GM12865 (cell line): Measurements from ENCODE around the gene MLH1.
"Not testable (repeated sequence)": the region's sequence is repeated elsewhere in the genome, so short reads cannot be mapped to it uniquely, and the experiment has no call there.

Source experiments
- DNase-seq: peaks from one replicate; pipeline ENCODE4 v3.0.0; 2010; ENCODE audit warnings: low read depth
- H3K4me3 ChIP-seq: 2 replicates; pipeline ENCODE4 v1.5.1; 2011; ENCODE audit warnings: mild to moderate bottlenecking, low read depth, low read length, control low read depth
- TF ChIP-seq, protein P1 (sequence below): IDR thresholded peaks from 2 replicates; pipeline ENCODE4 v1.5.1; 2011; ENCODE audit warnings: low read length, control low read depth, low read depth, inconsistent platforms; ENCODE audit not compliant: insufficient read depth; ENCODE audit errors: missing control alignments

The MLH1 gene

DNA sequence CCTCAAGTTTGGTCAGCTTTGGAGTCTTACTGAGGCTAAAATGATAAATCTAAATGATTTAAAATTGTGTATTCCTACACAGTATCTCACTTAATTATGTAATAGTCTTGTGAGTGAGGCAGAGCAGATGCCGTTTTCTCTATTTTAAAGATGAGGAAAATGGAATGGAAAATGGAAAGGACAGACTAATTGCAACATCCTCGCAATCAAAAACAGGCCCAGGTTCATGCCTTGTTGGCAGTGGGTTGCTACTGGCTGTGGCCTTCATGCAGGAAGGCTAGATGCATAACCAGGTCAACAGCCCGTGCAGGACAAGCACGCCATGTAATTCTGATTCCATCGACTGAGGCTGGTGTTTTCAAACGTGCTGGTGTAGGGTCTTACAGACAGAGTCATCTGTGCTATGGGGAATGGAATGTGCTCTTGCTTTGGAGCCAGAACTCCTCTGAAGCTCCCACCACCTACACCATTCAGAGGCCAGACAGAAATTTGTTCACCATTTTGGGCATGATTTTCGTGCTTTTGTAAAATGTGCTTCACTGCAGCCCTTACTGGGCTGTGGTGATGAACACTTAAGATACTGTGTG, 37.9 kb downstream of the MLH1 start:
- TF ChIP-seq, protein P1, sequence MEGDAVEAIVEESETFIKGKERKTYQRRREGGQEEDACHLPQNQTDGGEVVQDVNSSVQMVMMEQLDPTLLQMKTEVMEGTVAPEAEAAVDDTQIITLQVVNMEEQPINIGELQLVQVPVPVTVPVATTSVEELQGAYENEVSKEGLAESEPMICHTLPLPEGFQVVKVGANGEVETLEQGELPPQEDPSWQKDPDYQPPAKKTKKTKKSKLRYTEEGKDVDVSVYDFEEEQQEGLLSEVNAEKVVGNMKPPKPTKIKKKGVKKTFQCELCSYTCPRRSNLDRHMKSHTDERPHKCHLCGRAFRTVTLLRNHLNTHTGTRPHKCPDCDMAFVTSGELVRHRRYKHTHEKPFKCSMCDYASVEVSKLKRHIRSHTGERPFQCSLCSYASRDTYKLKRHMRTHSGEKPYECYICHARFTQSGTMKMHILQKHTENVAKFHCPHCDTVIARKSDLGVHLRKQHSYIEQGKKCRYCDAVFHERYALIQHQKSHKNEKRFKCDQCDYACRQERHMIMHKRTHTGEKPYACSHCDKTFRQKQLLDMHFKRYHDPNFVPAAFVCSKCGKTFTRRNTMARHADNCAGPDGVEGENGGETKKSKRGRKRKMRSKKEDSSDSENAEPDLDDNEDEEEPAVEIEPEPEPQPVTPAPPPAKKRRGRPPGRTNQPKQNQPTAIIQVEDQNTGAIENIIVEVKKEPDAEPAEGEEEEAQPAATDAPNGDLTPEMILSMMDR: no peak
- no peak overlapping the region for H3K4me3 ChIP-seq
- DNase-seq: no peak

DNA sequence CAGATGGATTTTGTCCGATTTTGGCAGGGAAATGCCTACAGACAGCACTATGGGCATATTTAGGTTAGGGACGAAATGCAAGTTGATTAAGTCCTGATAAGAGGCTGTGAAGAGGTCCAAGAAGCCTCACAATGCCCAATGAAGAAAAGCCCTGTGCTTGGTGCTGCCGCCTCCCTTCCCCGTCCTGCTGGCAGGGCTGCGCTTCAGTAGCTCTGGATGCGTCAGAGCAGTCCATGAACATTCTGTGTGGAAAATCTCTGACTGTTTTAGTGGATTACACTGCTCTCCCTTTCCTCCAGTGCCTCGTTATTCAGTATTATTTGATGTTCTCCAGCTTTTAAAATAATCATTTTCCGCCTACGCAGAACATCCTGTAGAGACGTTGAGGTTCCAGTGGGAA, 39.6 kb downstream of the MLH1 start:
- TF ChIP-seq, protein P1: no peak

DNA sequence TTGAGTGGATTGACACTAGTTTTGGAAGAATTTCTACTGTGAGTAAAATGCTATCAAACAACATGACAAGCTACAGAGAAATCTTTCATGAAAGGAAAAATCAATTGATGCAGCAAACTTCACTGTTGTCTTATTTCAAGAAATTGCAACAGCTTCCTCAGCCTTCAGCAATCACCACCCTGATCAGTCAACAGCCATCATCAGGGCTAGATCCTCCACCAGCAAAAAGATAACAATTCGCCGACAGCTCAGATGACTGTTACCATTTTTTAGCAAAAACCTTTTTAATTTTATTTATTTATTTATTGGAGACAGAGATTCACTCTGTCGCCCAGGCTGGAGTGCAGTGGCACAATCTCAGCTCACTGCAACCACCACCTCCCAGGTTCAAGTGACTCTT, 44.0 kb downstream of the MLH1 start:
- no peak overlapping the region for H3K4me3 ChIP-seq
- TF ChIP-seq, protein P1: no peak
- DNase-seq: no peak

More for the DNA sequence above, 39.6 kb downstream of the MLH1 start:
- no peak for DNase-seq
- no peak overlapping the region for H3K4me3 ChIP-seq

DNA sequence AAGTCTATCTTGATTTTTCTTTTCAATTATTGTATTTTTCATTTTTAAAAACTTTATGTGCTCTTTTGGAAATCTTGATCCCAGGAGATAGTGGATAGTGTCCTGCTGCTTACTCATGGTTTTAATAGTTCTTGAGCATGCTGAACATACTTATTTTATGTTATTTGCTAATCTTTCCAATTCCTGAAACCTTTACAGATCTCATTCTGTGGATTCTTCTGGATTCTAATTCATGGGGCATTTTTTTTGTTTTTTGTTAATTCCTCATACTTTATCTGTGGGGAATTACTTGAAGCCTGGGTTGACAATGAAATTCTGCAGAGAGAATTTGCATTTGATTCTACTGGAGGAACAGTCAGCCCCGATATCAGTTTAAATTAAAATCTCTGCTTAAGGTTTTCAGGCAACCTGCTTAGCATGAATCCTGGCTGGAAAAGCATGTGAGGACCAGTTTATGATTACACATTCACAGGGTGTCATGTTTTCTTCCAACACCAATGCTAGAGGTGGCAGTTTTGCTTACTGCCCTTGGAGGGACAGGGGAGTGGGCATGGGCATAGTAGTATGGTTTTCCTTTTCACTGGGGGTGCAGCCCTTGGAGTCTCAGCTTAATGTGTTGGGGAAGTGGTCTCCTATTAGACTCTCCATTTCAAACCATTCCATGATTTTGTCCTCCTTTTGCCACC, 46.0 kb downstream of the MLH1 start:
- TF ChIP-seq, protein P1: no peak
- H3K4me3 ChIP-seq: no peak overlapping the region
- no peak for DNase-seq

DNA sequence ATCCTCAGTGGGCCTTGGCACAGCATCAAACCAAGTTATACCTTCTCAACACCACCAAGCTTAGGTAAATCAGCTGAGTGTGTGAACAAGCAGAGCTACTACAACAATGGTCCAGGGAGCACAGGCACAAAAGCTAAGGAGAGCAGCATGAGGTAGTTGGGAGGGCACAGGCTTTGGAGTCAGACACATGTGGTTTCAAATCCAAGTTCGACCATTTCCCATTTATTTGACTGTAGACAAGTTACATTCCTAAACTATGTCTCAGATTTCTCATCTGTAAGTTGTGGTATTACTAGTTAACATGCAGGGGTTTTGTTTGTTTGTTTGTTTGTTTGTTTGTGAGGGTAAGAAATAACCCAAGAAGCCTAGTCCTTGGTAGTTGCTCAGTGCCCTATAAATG, 46.9 kb downstream of the MLH1 start:
- TF ChIP-seq, protein P1: no peak
- no peak for DNase-seq
- no peak overlapping the region for H3K4me3 ChIP-seq

DNA sequence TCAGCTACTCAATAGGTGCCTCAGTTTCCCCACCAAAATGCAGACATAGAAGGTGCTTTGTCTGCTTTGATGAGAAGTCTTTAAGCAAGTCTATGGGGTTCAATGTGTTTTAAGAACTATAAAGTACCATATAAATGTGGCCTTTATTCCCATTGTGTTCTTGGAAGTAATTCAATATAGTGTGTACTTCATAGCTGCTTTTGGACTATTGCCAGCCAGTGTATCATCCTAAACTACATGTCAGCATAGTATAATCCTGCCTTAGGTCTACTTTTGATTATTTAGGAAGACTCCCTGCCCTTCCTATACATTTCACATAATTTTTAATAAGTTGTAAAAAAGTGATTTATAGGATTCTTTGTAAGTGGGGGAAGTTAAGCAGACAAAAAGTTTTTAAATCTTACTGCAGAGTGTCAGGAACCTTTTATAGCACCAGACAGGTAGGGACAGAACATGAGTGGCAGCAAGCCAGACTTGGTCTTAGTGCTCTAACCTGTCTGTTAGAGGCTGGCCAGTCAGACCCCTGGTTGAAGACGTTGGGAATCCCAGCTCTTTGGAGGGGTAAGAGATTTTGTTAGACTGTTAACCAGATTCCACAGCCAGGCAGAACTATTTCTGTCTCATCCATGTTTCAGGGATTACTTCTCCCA, 48.4 kb downstream of the MLH1 start:
- H3K4me3 ChIP-seq: no peak overlapping the region
- TF ChIP-seq, protein P1: no peak
- no peak for DNase-seq

DNA sequence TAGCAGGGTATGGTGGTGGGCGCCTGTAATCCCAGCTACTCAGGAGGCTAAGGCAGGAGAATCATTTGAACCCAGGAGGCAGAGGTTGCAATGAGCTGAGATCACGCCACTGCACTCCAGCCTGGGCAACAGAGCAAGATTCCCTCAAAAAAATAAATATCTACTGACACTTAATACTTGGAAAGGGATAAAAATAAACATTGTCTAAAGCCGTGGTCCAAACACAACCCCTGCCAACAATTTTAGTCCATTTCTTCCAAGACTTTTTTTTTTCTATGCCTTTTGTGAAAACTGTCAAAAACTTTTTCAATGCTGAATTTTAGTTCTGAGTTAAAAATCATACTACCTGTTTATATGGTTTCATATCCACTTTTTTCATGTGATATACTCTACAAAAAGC, 49.4 kb downstream of the MLH1 start:
- DNase-seq, H3K4me3 ChIP-seq: not testable (repeated sequence)
